ENCODE measurements around the gene ADCY5.

ADCY5 gene

DNA sequence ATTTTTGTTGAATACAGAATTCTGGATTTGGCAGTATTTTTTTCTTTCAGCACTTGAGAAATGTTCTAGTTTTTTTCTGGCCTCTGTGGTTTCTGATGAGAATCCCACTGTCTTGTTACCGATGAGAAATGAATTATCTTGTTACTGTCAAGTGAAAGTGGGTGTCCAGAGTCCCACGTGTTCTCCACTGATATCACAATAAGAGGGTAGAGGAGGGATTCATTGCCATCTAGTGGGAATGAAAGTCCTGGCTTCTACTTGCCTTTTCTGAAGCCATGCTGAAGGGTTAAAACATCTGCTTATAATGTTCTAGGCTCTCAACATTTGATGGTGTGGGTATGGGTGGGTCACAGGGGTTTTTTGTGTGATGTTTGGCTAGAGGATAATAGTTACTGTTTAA, 181.1 kb downstream of the ADCY5 start:
- Histone ChIP-seq H3K27me3 (ENCODE audit: control insufficient read depth in 5 of 5, insufficient read depth in 4 of 5, low read length in 5 of 5) (no peaks in the 10 kb centered on the region), H3K9me3 (ENCODE audit: control insufficient read depth in 5 of 5, low read length in 5 of 5) (no peaks in the 10 kb centered on the region), H3K36me3 (ENCODE audit: control insufficient read depth in 5 of 5, insufficient read depth in 5 of 5, low read length in 5 of 5) (peaks cover 0 to 12% (median 7%) of the 10 kb centered on the region in 5 donors), H3K4me1 (ENCODE audit: control insufficient read depth in 5 of 5, insufficient read depth in 5 of 5, low read length in 5 of 5) (peaks cover 0 to 8% (median 4%) of the 10 kb centered on the region in 5 donors), H3K9ac (ENCODE audit: low read length in 5 of 5) (no peak overlapping the region), H3K27ac (ENCODE audit: low read depth, low read length) (no peak overlapping the region), H3K4me3 (ENCODE audit: low read depth in 1 of 5, low read length in 5 of 5) (no peak overlapping the region)

- Histone ChIP-seq H3K4me3 (ENCODE audit: low read depth in 1 of 5, low read length in 5 of 5) (no peak overlapping the region), H3K4me1 (ENCODE audit: control insufficient read depth in 5 of 5, insufficient read depth in 5 of 5, low read length in 5 of 5) (no peaks in the 10 kb centered on the region), H3K27me3 (ENCODE audit: control insufficient read depth in 5 of 5, insufficient read depth in 4 of 5, low read length in 5 of 5) (no peaks in the 10 kb centered on the region), H3K36me3 (ENCODE audit: control insufficient read depth in 5 of 5, insufficient read depth in 5 of 5, low read length in 5 of 5) (peaks cover 0 to 8% (median 7%) of the 10 kb centered on the region in 5 donors), H3K9me3 (ENCODE audit: control insufficient read depth in 5 of 5, low read length in 5 of 5) (no peaks in the 10 kb centered on the region), H3K9ac (ENCODE audit: low read length in 5 of 5) (no peak overlapping the region), H3K27ac (ENCODE audit: low read depth, low read length) (no peak overlapping the region)
Measured at GRCh38 chr3:123263941-123264340, 184.9 kb downstream of the ADCY5 start.

DNA sequence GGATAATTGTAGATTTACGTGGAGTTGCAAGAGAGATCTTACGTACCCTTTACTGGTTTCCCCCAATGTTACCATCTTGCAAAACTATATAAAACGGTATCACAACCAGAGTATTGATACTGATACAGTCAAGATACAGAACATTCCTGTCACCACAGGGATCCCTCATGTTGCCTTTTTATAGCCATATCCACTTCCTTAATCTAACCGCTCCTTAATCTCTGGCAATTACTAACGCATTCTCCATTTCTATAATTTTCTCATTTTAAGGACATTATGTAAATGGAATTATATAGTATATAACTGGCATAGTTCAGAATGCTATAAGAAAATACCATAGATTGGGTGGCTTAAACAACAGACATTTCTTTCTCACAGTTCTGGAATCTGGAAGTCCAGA, 186.0 kb downstream of the ADCY5 start:
- Histone ChIP-seq H3K4me3 (ENCODE audit: low read depth in 1 of 5, low read length in 5 of 5) (no peak overlapping the region), H3K4me1 (ENCODE audit: control insufficient read depth in 5 of 5, insufficient read depth in 5 of 5, low read length in 5 of 5) (no peaks in the 10 kb centered on the region), H3K36me3 (ENCODE audit: control insufficient read depth in 5 of 5, insufficient read depth in 5 of 5, low read length in 5 of 5) (peaks cover 0 to 7% (median 4%) of the 10 kb centered on the region in 5 donors)

GRCh38 chr3:123262226-123262625, 186.7 kb downstream of the ADCY5 start:
- Histone ChIP-seq H3K27ac (ENCODE audit: low read depth, low read length) (no peak overlapping the region), H3K4me3 (ENCODE audit: low read depth in 1 of 5, low read length in 5 of 5) (no peak overlapping the region), H3K36me3 (ENCODE audit: control insufficient read depth in 5 of 5, insufficient read depth in 5 of 5, low read length in 5 of 5) (peaks cover 0 to 7% (median 4%) of the 10 kb centered on the region in 5 donors), H3K27me3 (ENCODE audit: control insufficient read depth in 5 of 5, insufficient read depth in 4 of 5, low read length in 5 of 5) (no peaks in the 10 kb centered on the region), H3K9ac (ENCODE audit: low read length in 5 of 5) (no peak overlapping the region), H3K4me1 (ENCODE audit: control insufficient read depth in 5 of 5, insufficient read depth in 5 of 5, low read length in 5 of 5) (no peaks in the 10 kb centered on the region), H3K9me3 (ENCODE audit: control insufficient read depth in 5 of 5, low read length in 5 of 5) (no peaks in the 10 kb centered on the region)

More for the DNA sequence above, 186.0 kb downstream of the ADCY5 start:
- Histone ChIP-seq H3K27ac (ENCODE audit: low read depth, low read length) (no peak overlapping the region), H3K9ac (ENCODE audit: low read length in 5 of 5) (no peak overlapping the region), H3K27me3 (ENCODE audit: control insufficient read depth in 5 of 5, insufficient read depth in 4 of 5, low read length in 5 of 5) (no peaks in the 10 kb centered on the region), H3K9me3 (ENCODE audit: control insufficient read depth in 5 of 5, low read length in 5 of 5) (no peaks in the 10 kb centered on the region)

GRCh38 chr3:123261666-123262065, 187.2 kb downstream of the ADCY5 start:
- Histone ChIP-seq H3K4me3 (ENCODE audit: low read depth in 1 of 5, low read length in 5 of 5) (no peak overlapping the region), H3K9me3 (ENCODE audit: control insufficient read depth in 5 of 5, low read length in 5 of 5) (no peaks in the 10 kb centered on the region), H3K36me3 (ENCODE audit: control insufficient read depth in 5 of 5, insufficient read depth in 5 of 5, low read length in 5 of 5) (peaks cover 0 to 6% (median 4%) of the 10 kb centered on the region in 5 donors), H3K27ac (ENCODE audit: low read depth, low read length) (no peak overlapping the region), H3K9ac (ENCODE audit: low read length in 5 of 5) (no peak overlapping the region), H3K27me3 (ENCODE audit: control insufficient read depth in 5 of 5, insufficient read depth in 4 of 5, low read length in 5 of 5) (no peaks in the 10 kb centered on the region), H3K4me1 (ENCODE audit: control insufficient read depth in 5 of 5, insufficient read depth in 5 of 5, low read length in 5 of 5) (no peaks in the 10 kb centered on the region)

DNA sequence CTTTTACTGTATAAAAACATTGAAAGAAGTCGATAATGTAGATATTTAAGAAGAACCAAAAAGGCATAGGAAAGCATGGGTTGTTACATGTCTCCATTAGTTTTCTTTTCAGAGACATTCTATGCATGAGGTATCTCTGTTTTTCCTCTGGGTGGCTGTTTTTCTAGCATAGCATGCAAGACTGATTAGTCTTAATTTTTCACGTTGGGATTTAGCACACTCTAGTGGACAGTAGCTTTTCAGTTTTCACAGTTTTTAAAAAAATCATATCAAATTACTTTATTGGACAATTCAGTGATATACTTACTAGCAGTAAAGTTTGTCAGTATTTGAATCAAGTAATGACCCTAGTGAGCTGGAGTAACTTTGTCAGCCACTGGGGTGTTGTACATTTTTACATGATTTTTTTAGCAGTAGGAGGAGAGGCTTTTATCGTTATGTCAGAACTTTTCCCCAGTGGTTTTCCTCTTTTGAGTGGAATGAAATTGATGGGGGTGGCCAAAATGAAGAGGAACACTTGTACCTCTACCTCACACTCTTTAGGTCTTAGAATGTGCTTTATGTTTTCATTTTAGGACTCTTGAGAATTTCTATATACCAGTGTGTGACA, 190.0 kb downstream of the ADCY5 start:
- no peaks in the 10 kb centered on the region for H3K4me1 ChIP-seq (ENCODE audit: control insufficient read depth in 5 of 5, insufficient read depth in 5 of 5, low read length in 5 of 5)
- H3K27ac ChIP-seq (ENCODE audit: low read depth, low read length) = no peak overlapping the region
- H3K4me3 ChIP-seq (ENCODE audit: low read depth in 1 of 5, low read length in 5 of 5) = no peak overlapping the region
- H3K36me3 ChIP-seq (ENCODE audit: control insufficient read depth in 5 of 5, insufficient read depth in 5 of 5, low read length in 5 of 5) = peaks cover 0 to 6% (median 5%) of the 10 kb centered on the region in 5 donors
- no peaks in the 10 kb centered on the region for H3K9me3 ChIP-seq (ENCODE audit: control insufficient read depth in 5 of 5, low read length in 5 of 5)
- H3K27me3 ChIP-seq (ENCODE audit: control insufficient read depth in 5 of 5, insufficient read depth in 4 of 5, low read length in 5 of 5) = no peaks in the 10 kb centered on the region
- H3K9ac ChIP-seq (ENCODE audit: low read length in 5 of 5) = no peak overlapping the region

DNA sequence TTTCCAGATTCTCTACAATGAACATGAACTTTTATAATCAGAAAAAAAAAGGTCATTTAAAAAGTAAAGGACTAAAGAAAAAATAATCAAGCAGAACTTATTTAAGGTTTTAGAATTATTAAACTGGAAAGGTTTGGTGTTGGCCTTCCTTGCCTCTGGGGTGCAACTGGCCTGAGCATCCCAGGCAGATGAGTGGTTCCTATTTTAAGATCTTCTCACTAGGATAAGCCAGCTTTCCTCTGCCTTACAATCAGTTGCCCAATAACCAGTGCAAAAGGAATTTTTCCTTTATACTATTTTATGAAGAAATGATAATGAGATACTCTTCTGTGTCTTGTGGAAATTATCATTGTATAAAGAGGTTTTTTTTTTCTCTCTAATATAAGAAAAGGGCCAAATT, 190.5 kb downstream of the ADCY5 start:
- Histone ChIP-seq H3K4me1 (ENCODE audit: control insufficient read depth in 5 of 5, insufficient read depth in 5 of 5, low read length in 5 of 5) (no peaks in the 10 kb centered on the region), H3K27ac (ENCODE audit: low read depth, low read length) (no peak overlapping the region), H3K9me3 (ENCODE audit: control insufficient read depth in 5 of 5, low read length in 5 of 5) (no peaks in the 10 kb centered on the region), H3K4me3 (ENCODE audit: low read depth in 1 of 5, low read length in 5 of 5) (no peak overlapping the region), H3K27me3 (ENCODE audit: control insufficient read depth in 5 of 5, insufficient read depth in 4 of 5, low read length in 5 of 5) (no peaks in the 10 kb centered on the region), H3K36me3 (ENCODE audit: control insufficient read depth in 5 of 5, insufficient read depth in 5 of 5, low read length in 5 of 5) (peaks cover 0 to 5% (median 4%) of the 10 kb centered on the region in 5 donors), H3K9ac (ENCODE audit: low read length in 5 of 5) (no peak overlapping the region)

DNA sequence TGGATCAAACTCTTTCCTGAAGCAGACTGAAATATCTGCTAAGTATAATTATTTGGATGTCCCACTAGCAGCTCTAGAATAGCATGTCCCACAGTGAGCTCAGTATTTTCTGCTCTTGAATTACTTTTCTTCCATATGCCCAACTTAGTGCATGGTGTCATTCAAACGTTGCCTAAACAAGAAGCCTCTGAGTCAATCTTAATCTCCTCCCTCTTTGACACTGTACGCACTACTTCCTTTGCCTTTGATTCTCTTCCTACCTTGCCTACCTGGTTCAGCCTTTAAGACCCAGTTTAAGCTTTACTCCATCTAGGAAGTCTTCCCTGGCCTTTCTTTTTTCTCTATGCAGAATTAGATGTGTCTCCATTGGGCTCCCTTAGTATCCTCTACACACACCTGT, 192.6 kb downstream of the ADCY5 start:
- H3K9ac ChIP-seq (ENCODE audit: low read length in 5 of 5) = no peak overlapping the region
- no peaks in the 10 kb centered on the region for H3K9me3 ChIP-seq (ENCODE audit: control insufficient read depth in 5 of 5, low read length in 5 of 5)
- no peak overlapping the region for H3K4me3 ChIP-seq (ENCODE audit: low read depth in 1 of 5, low read length in 5 of 5)
- no peak overlapping the region for H3K27ac ChIP-seq (ENCODE audit: low read depth, low read length)
- H3K4me1 ChIP-seq (ENCODE audit: control insufficient read depth in 5 of 5, insufficient read depth in 5 of 5, low read length in 5 of 5) = no peaks in the 10 kb centered on the region
- peaks cover 0 to 6% (median 3%) of the 10 kb centered on the region in 5 donors for H3K36me3 ChIP-seq (ENCODE audit: control insufficient read depth in 5 of 5, insufficient read depth in 5 of 5, low read length in 5 of 5)
- no peaks in the 10 kb centered on the region for H3K27me3 ChIP-seq (ENCODE audit: control insufficient read depth in 5 of 5, insufficient read depth in 4 of 5, low read length in 5 of 5)

- no peak overlapping the region for H3K4me3 ChIP-seq (ENCODE audit: low read depth in 1 of 5, low read length in 5 of 5)
- H3K4me1 ChIP-seq (ENCODE audit: control insufficient read depth in 5 of 5, insufficient read depth in 5 of 5, low read length in 5 of 5) = peaks cover 0 to 10% (median 3%) of the 10 kb centered on the region in 5 donors
- no peak overlapping the region for H3K9ac ChIP-seq (ENCODE audit: low read length in 5 of 5)
Measured at GRCh38 chr3:123246866-123247265, 202.0 kb downstream of the ADCY5 start.

GRCh38 chr3:123244128-123244527, 204.8 kb downstream of the ADCY5 start:
- H3K9ac ChIP-seq (ENCODE audit: low read length in 5 of 5) = no peak overlapping the region
- H3K4me1 ChIP-seq (ENCODE audit: control insufficient read depth in 5 of 5, insufficient read depth in 5 of 5, low read length in 5 of 5) = peaks cover 0 to 10% (median 3%) of the 10 kb centered on the region in 5 donors
- H3K27me3 ChIP-seq (ENCODE audit: control insufficient read depth in 5 of 5, insufficient read depth in 4 of 5, low read length in 5 of 5) = no peaks in the 10 kb centered on the region
- no peak overlapping the region for H3K4me3 ChIP-seq (ENCODE audit: low read depth in 1 of 5, low read length in 5 of 5)
- no peak overlapping the region for H3K27ac ChIP-seq (ENCODE audit: low read depth, low read length)
- peaks cover 0 to 3% (median 0%) of the 10 kb centered on the region in 5 donors for H3K9me3 ChIP-seq (ENCODE audit: control insufficient read depth in 5 of 5, low read length in 5 of 5)
- peaks cover 11 to 32% (median 25%) of the 10 kb centered on the region in 5 donors for H3K36me3 ChIP-seq (ENCODE audit: control insufficient read depth in 5 of 5, insufficient read depth in 5 of 5, low read length in 5 of 5)

More at GRCh38 chr3:123246866-123247265, 202.0 kb downstream of the ADCY5 start:
- H3K27ac ChIP-seq (ENCODE audit: low read depth, low read length) = no peak overlapping the region
- no peaks in the 10 kb centered on the region for H3K27me3 ChIP-seq (ENCODE audit: control insufficient read depth in 5 of 5, insufficient read depth in 4 of 5, low read length in 5 of 5)
- peaks cover 11 to 26% (median 16%) of the 10 kb centered on the region in 5 donors for H3K36me3 ChIP-seq (ENCODE audit: control insufficient read depth in 5 of 5, insufficient read depth in 5 of 5, low read length in 5 of 5)
- no peaks in the 10 kb centered on the region for H3K9me3 ChIP-seq (ENCODE audit: control insufficient read depth in 5 of 5, low read length in 5 of 5)

All from subcutaneous abdominal adipose tissue (tissue), 5 donors.